HEK293 (cell line): ENCODE results near the gene AKT3.

Experiments used
- CTCF ChIP-seq: fragments of 450-650 bp; formaldehyde crosslinking; IDR thresholded peaks from 2 replicates; pipeline ENCODE4 v1.5.1; 2016; ENCODE audit warnings: missing biosample characterization, missing genetic modification characterization
- ELK4 ChIP-seq: IDR thresholded peaks from 2 replicates; pipeline ENCODE4 v1.6.1; 2011; ENCODE audit warnings: mild to moderate bottlenecking, low read depth, low read length, borderline replicate concordance
- PATZ1 ChIP-seq: fragments of 450-650 bp; formaldehyde crosslinking; IDR thresholded peaks from 2 replicates; pipeline ENCODE4 v1.5.1; 2016; ENCODE audit warnings: missing biosample characterization, missing genetic modification characterization
- ZNF24 ChIP-seq: fragments of 450-650 bp; formaldehyde crosslinking; IDR thresholded peaks from 2 replicates; pipeline ENCODE4 v1.5.1; 2016; ENCODE audit warnings: missing biosample characterization, missing genetic modification characterization
- ZNF362 ChIP-seq: fragments of 450-650 bp; formaldehyde crosslinking; IDR thresholded peaks from 2 replicates; pipeline ENCODE4 v1.5.1; 2016; ENCODE audit warnings: missing biosample characterization, missing genetic modification characterization
- ZNF777 ChIP-seq: fragments of 450-650 bp; formaldehyde crosslinking; IDR thresholded peaks from 2 replicates; pipeline ENCODE4 v1.5.1; 2017; ENCODE audit warnings: missing biosample characterization, missing genetic modification characterization, borderline replicate concordance

GRCh38 chr1:243751506-243751905 lies 98.5 kb downstream of the AKT3 start:
- TF ChIP-seq ELK4 (no peak), ZNF24 (tag by site-specific recombination) (no peak), ZNF362 (tag by site-specific recombination) (no peak), CTCF (tag by site-specific recombination) (no peak), PATZ1 (tag by site-specific recombination) (no peak), ZNF777 (no peak)
